ENCODE measurements around the gene MLLT3. TPM values are rescaled to one million over a fixed set of nuclear protein-coding genes. Genes with fewer than 3 reads are reported as not detected.

MLLT3 gene
- total and polyA plus RNA-seq, 2 of the 13 experiments (the other 11 are each of a cell fraction or from before 2014, with no cell fraction given), result 12.3 to 12.6 TPM

DNA sequence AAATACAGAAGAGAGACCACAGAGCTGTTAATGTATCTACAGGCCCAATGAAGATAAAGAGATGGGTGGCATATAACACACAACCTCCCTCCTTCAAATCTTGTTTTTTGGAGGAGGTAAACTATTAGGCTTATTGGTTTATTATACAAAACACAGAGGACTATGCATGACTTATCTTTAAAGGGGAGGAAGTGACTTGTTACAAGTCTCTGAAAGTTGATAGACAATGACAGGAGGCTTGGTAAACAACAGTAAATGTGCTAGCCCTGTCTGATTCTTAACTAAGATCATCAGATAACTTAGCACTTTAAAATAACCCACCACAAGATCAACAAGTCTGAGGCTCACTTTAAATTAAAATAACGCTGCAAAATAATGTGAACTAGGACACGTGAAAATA, 219.0 kb downstream of the MLLT3 start (continued):
- TF ChIP-seq, protein P1, sequence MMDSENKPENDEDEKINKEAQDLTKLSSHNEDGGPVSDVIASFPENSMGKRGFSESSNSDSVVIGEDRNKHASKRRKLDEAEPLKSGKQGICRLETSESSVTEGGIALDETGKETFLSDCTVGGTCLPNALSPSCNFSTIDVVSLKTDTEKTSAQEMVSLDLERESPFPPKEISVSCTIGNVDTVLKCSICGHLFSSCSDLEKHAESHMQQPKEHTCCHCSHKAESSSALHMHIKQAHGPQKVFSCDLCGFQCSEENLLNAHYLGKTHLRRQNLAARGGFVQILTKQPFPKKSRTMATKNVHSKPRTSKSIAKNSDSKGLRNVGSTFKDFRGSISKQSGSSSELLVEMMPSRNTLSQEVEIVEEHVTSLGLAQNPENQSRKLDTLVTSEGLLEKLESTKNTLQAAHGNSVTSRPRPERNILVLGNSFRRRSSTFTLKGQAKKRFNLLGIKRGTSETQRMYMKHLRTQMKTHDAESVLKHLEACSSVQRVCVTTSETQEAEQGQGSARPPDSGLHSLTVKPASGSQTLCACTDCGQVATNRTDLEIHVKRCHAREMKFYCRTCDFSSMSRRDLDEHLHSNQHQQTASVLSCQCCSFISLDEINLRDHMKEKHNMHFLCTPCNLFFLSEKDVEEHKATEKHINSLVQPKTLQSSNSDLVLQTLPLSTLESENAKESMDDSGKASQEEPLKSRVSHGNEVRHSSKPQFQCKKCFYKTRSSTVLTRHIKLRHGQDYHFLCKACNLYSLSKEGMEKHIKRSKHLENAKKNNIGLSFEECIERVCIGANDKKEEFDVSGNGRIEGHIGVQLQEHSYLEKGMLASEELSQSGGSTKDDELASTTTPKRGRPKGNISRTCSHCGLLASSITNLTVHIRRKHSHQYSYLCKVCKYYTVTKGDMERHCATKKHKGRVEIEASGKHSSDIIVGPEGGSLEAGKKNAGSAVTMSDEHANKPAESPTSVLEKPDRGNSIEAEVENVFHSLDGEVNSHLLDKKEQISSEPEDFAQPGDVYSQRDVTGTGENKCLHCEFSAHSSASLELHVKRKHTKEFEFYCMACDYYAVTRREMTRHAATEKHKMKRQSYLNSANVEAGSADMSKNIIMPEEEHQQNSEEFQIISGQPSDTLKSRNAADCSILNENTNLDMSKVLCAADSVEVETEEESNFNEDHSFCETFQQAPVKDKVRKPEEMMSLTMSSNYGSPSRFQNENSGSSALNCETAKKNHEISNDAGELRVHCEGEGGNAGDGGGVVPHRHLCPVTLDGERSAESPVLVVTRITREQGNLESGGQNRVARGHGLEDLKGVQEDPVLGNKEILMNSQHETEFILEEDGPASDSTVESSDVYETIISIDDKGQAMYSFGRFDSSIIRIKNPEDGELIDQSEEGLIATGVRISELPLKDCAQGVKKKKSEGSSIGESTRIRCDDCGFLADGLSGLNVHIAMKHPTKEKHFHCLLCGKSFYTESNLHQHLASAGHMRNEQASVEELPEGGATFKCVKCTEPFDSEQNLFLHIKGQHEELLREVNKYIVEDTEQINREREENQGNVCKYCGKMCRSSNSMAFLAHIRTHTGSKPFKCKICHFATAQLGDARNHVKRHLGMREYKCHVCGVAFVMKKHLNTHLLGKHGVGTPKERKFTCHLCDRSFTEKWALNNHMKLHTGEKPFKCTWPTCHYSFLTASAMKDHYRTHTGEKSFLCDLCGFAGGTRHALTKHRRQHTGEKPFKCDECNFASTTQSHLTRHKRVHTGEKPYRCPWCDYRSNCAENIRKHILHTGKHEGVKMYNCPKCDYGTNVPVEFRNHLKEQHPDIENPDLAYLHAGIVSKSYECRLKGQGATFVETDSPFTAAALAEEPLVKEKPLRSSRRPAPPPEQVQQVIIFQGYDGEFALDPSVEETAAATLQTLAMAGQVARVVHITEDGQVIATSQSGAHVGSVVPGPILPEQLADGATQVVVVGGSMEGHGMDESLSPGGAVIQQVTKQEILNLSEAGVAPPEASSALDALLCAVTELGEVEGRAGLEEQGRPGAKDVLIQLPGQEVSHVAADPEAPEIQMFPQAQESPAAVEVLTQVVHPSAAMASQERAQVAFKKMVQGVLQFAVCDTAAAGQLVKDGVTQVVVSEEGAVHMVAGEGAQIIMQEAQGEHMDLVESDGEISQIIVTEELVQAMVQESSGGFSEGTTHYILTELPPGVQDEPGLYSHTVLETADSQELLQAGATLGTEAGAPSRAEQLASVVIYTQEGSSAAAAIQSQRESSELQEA (CRISPR knock-in tag; IDR thresholded peaks at IDR 0.05; ENCODE audit: not compliant biosample characterization), result no peak

DNA sequence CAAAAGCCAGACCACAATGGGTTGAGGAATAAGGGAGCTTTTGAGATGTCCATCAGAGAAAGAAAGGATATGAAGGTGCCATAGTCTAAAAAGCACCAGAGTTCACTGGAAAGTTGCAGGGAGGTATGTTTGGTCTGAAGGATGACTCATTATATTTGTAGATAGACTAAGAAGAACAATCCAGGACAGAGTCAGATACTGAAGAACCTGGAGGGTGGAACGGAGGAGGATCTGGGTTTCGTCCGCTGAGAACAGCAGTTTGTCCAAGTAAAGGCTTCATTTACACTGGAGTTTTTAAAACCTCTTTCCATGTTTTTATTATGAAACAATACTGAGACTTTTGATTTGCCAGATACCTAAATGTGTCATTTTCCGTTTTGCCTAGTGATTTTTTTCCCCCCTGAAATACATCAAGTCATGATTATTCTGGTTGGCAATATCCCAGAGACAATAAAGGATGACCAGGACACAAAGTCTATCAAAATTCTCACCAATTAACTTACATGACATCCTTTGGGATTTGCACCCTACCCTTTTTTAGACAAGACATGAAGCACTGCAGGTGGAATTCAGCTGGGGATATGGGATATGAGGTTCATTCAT, 219.9 kb downstream of the MLLT3 start:
- DNase-seq (ENCODE audit: low spot score), result no peak
- H3K4me1 ChIP-seq (ENCODE audit: insufficient read depth, low read length), result peaks cover 15% of the 10 kb centered on the region
- TF ChIP-seq, protein P2, sequence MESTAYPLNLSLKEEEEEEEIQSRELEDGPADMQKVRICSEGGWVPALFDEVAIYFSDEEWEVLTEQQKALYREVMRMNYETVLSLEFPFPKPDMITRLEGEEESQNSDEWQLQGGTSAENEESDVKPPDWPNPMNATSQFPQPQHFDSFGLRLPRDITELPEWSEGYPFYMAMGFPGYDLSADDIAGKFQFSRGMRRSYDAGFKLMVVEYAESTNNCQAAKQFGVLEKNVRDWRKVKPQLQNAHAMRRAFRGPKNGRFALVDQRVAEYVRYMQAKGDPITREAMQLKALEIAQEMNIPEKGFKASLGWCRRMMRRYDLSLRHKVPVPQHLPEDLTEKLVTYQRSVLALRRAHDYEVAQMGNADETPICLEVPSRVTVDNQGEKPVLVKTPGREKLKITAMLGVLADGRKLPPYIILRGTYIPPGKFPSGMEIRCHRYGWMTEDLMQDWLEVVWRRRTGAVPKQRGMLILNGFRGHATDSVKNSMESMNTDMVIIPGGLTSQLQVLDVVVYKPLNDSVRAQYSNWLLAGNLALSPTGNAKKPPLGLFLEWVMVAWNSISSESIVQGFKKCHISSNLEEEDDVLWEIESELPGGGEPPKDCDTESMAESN (CRISPR knock-in tag; conservative IDR thresholded peaks at IDR 0.05), result no peak
- TF ChIP-seq ZNF552 (CRISPR knock-in tag; IDR thresholded peaks at IDR 0.05; ENCODE audit: borderline replicate concordance) (no peak), PHF8 (CRISPR knock-in tag; IDR thresholded peaks at IDR 0.05) (no peak), FOSL2 (CRISPR knock-in tag; IDR thresholded peaks at IDR 0.05) (peak; percentile 27; the same call in 1 of the 2 replicates)
- H4K20me1 ChIP-seq (ENCODE audit: insufficient read depth, low read length), result no peaks in the 10 kb centered on the region
- no peak for FAIRE-seq
- POLR2A ChIA-PET, result no interaction called here
- H3K9me3 ChIP-seq (ENCODE audit: low read length), result no peaks in the 10 kb centered on the region
- no peak overlapping the region for H3K9ac ChIP-seq (ENCODE audit: insufficient read depth, low read depth, low read length)
- CTCF ChIA-PET (ENCODE audit: low intra/inter-chr PET ratio, low total read pairs), result no interaction called here
- no peak overlapping the region for H3K4me3 ChIP-seq (replicated peaks in 1 of 3; ENCODE audit: insufficient read depth in 1 of 3, low read depth in 2 of 3, low read length in 3 of 3)
- in situ Hi-C loops (cut with HindIII; ENCODE audit: extremely low pct_ligation_motif_present, low pct_unique_long_range_greater_than_20kb), result no loop called here
- intact Hi-C loops (cut with micrococcal nuclease; ENCODE audit: unreplicated experiment), result no loop called here
- no peaks in the 10 kb centered on the region for H3K27me3 ChIP-seq (ENCODE audit: control insufficient read depth in 1 of 2, insufficient read depth in 2 of 2, low read length in 2 of 2)
- no peaks in the 10 kb centered on the region for H3K79me2 ChIP-seq (ENCODE audit: insufficient read depth, low read length)
- no peak overlapping the region for H2AFZ ChIP-seq (ENCODE audit: low read length)
- no peak overlapping the region for H3K4me2 ChIP-seq (ENCODE audit: low read depth, low read length)
- H3K27ac ChIP-seq (ENCODE audit: extremely low read length, insufficient read depth, low read length), result no peak overlapping the region
- 82% methylated on average over 4 of the region's 4 CpGs for WGBS (ENCODE audit: low lambda C conversion rate)
- ATAC-seq, result no peak; the same call in 2 of the 3 replicates
- H3K36me3 ChIP-seq (replicated peaks in 1 of 2; ENCODE audit: control insufficient read depth in 1 of 2, insufficient read depth in 2 of 2, low read length in 2 of 2), result no peaks in the 10 kb centered on the region
- BruUV-seq (replicated peaks), result no TSS peak

All from HepG2 (cell line).